ENCODE measurements around the gene SLC6A7.

The SLC6A7 gene

GRCh38 chr5:150189728-150190502 lies at the start of gene SLC6A7:
TSS of gene SLC6A7 (plus strand) at chr5:150190062. CDS start at chr5:150190328, 266 bp downstream.
- DNase-seq (ENCODE audit: low read depth in 2 of 2): no peak

- no peak for DNase-seq (ENCODE audit: low read depth in 2 of 2)
Measured at GRCh38 chr5:150140830-150141229, 49.0 kb upstream of the SLC6A7 start.

- no peak for DNase-seq (ENCODE audit: low read depth in 2 of 2)
Measured at GRCh38 chr5:150141544-150142184, 48.2 kb upstream of the SLC6A7 start.

DNA sequence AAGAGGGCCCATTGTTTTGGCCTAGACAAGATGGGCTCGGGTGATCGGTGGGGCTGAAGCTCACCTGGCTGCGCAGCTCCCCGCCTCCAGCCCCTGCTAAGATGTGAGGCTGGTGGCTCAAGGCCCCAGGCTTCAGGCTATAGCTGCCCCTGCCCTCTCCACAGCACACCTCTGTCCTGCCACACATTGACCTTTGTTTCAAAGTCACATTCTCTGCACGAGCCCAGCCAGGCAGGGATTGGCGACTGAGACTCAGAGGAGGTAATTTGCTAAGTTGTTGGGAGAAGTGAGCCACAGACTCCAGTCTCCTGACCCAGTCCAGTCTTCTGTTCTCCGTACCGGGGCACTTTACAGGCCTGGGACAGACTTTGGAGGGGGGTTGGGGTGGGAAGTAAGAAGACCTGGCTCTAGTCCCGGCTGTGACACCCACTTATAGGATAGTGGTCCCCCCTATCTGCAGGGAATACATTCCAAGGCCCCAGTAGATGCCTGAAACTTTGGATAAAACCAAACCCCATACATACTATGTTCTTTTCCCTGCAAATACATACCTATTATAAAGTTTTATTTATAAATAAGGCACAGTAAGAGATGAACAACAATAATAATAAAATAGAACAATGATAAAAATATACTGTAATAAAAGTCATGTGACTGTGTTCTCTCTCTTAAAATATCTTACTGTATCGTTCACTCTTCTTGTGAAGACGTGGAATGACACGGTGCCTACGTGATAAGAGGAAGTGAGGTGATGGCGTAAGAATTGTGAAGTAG lies 47.5 kb upstream of the SLC6A7 start:
- no peak for DNase-seq (ENCODE audit: low read depth in 2 of 2)

DNA sequence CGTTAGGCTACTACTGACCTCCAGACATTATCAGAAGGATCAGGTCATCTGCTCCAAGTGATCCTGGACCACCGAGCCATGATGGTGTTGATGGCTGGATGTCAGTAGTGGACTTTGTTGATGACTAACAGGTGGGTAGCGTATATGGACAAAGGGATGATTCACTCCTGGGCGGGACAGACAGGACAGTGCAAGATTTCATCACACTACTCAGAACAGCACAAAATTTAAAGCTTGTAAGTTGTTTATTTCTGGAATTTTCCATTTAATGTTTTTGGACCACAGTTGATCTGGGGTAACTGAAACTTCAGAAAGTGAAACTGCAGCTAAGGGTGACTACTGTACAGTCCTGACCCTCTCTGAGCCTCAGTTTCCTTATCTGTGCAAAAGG lies 46.9 kb upstream of the SLC6A7 start:
- DNase-seq (ENCODE audit: low read depth in 2 of 2): no peak

- no peak for DNase-seq (ENCODE audit: low read depth in 2 of 2)
Measured at GRCh38 chr5:150143350-150144245, 46.3 kb upstream of the SLC6A7 start.

DNA sequence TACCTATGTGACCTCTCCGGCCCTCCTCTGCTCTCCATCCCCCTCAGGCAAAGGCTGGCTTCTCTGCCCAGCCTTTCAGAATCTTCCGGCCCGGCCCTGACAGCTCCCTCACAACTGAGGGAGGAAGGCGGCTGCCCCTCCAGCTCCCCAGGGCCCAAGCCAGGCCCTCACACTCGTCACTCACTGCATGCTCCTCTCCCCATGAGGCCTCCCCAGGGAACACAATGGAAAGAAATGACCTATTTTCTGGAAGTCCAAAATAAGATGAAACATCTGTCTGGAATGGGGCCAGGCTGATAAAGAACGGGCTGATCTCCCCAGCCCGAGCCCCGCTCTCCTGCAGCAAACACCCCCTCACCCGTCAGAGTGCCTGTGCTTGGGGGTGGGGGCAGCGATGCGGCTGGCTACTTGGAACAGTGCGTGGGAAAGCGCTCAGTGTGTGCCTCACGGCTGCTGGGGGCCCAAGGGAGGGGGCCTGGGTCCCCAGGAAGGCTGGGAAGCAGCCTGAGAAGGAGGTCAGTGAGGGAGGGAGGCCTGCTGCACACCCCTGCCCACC lies 45.5 kb upstream of the SLC6A7 start:
- no peak for DNase-seq (ENCODE audit: low read depth in 2 of 2)

DNA sequence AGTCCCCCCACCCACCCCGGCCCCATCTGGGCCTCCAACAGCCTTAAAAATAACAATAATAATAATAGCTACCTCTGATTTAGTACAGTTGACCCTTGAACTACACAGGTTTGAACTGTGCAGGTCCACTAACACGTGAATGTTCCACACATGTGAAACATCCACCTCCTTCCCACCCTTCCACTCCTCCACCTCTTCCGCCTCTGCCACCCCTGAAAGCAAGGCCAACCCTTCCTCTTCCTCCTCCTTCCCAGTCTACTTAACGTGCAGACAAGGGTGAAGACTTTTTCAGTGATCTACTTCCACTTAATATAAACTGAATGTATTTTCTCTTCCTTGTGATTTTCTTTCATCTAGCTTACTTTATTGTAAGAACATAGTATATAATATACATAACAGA lies 45.0 kb upstream of the SLC6A7 start:
- DNase-seq (ENCODE audit: low read depth in 2 of 2): no peak

- DNase-seq (ENCODE audit: low read depth in 2 of 2): no peak
Measured at GRCh38 chr5:150146235-150146634, 43.6 kb upstream of the SLC6A7 start.

DNA sequence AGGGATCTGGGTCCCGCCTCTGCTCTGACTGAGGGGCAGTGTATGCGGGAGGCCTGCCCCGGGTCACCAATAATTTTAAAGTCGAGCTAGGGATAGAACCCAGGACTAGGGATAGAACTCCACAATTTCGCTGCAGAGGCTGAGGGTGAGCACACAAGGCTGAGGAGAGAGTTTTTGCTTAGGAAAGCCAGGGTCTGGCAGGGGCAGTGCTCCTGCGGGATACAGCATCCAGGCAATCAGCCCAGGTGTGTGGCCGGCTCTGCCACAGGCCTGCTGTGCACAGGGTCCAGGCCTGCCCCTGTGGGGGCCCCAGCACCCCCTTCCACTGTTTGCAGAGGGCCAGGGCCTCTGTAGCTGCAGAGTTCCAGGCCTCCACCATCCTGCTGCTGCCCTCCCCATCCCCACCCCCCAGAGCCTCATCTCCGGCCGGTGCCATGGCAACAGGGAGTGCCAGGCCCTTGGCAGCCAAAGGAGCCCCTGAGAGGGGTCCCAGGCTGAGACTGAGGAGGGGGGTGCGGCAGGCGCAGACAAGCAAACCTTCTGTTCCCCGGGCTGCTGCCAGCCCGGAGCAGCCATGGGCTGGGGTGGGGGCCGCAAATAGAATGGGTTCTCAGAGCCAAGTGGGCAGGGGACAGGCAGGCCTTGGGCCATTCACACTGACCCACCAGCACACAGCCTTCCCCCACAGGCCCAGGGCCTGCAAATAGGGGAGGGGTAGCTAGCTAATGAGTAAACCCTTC lies 42.8 kb upstream of the SLC6A7 start:
- DNase-seq (ENCODE audit: low read depth in 2 of 2): no peak

GRCh38 chr5:150147670-150148069 lies 42.2 kb upstream of the SLC6A7 start:
- DNase-seq (ENCODE audit: low read depth in 2 of 2): no peak

- no peak for DNase-seq (ENCODE audit: low read depth in 2 of 2)
Measured at GRCh38 chr5:150148117-150148927, 41.5 kb upstream of the SLC6A7 start.

GRCh38 chr5:150149618-150150017 lies 40.2 kb upstream of the SLC6A7 start:
- no peak for DNase-seq (ENCODE audit: low read depth in 2 of 2)

DNA sequence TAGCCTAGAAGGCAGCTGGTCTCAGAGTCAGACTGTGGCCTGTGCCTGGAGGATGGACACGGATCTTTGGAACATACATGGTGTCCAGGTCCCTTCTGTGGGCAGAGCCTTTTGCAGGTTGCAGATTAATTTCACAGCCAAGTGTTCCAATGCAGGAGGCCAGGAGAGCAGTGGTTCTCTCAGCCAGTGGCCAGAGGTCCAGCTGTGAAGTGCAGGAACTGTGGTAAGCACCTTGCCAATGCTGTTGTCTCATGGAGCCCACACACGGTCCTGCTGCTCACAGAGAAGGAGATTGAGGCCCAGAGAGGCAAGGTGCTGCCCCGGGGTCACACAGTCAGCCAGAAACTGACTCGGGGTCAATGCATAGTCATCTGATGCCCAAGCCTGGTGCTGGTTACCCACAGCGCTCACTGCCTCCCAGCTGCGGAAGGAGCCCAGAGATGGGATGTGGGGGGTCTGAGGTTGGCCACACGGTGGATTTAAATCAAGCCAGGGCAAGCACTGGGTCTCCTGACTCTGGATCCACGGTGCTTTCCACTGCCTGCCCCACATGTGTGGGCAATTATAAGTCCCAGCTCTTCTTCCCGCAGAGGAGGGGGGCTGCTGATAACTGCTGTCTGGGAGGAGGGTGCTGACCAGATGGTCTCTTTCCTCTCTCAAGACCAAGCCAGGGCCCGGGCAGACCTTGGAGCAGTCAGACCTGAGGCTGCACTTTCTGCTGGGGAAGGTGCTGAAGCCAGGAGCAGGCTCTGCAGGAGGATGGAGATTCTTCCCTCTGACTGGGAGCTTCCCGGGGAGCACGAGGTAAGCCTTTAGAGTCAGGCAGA lies 37.0 kb upstream of the SLC6A7 start:
- no peak for DNase-seq (ENCODE audit: low read depth in 2 of 2)

- DNase-seq (ENCODE audit: low read depth in 2 of 2): no peak
Measured at GRCh38 chr5:150153483-150153882, 36.4 kb upstream of the SLC6A7 start.

- no peak for DNase-seq (ENCODE audit: low read depth in 2 of 2)
Measured at GRCh38 chr5:150153957-150154617, 35.8 kb upstream of the SLC6A7 start.

- no peak for DNase-seq (ENCODE audit: low read depth in 2 of 2)
Measured at GRCh38 chr5:150154618-150155128, 35.2 kb upstream of the SLC6A7 start.

Data from stimulated activated CD8-positive, alpha-beta memory T cell treated with anti-CD3 and anti-CD28 coated beads, Interleukin-7, amount 100 ng/mL, for 4 hours (primary cell).